ENCODE data around the gene GFOD1. TPM values are rescaled to one million over a fixed set of nuclear protein-coding genes. Genes with fewer than 3 reads are reported as not detected.
"Not testable (repeated sequence)": the region's sequence is repeated elsewhere in the genome, so short reads cannot be mapped to it uniquely, and the experiment has no call there.

GFOD1 gene
- total RNA-seq, 1 donor from 2014 or later: 9.6 TPM

- ATAC-seq: peak; percentile 7
- peak; percentile 43 for DNase-seq (ENCODE audit: low spot score)
These were observed 39.3 kb downstream of the GFOD1 start for GRCh38 chr6:13447949-13448724.

- ATAC-seq: no peak
- DNase-seq (ENCODE audit: low spot score): peak; percentile 35
These were observed 41.0 kb downstream of the GFOD1 start for GRCh38 chr6:13446381-13446780.

DNA sequence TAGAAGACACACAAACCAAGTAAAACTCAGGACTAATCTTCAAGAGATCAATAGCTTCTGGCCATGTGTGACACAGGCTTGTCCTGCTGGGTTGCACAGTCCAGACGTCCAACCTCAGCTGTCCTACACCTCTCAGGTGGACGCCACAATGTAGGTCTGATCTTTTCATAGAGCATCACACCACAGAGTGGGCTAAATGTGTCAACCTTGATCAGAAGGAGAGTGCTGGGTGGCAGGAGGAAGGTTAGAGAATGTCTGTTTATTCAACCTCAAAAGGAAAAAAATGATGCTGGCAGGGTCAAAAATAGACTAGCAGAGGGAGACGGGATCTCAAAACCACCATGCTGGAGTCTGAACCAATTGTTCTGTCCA lies 41.7 kb downstream of the GFOD1 start:
- peak; percentile 29 for ATAC-seq
- peak; percentile 8 for DNase-seq (ENCODE audit: low spot score)

GRCh38 chr6:13445005-13445743 lies 42.2 kb downstream of the GFOD1 start:
- ATAC-seq: peak; percentile 74
- peak; percentile 72 for DNase-seq (ENCODE audit: low spot score)

DNA sequence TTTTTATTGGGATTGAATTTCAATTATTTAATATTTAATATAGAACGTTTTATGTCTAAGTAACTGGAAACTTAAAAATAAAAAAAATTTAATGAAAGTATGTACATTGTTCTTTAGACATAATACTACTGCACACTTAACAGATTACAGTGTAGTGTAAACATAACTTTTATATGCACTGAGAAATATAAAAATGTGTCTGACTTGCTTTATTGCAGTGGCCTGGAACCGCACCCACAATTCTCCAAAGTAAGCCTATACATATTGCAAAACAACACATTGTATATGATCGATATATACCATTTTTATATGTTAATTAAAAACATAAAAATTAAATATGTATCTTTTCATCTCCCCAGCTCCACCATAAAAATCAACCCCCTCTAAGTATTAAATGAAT lies 42.8 kb downstream of the GFOD1 start:
- no peak for ATAC-seq
- no peak for DNase-seq (ENCODE audit: low spot score)

DNA sequence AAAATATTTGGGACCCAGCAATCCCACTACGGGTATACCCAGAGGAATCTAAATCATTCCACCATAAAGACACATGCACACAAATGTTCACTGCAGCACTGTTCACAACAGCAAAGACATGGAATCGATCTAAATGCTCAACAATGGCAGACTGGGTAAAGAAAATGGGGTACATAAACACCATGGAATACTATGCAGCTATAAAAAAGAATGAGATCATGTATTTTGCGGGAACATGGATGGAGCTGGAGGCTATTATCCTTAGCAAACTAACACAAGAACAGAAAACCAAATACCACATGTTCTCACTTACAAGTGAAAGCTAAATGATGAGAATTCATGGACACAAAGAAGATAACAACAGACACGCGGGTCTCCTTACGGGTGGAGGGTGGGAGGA lies 43.4 kb downstream of the GFOD1 start:
- DNase-seq (ENCODE audit: low spot score); ATAC-seq: not testable (repeated sequence)

DNA sequence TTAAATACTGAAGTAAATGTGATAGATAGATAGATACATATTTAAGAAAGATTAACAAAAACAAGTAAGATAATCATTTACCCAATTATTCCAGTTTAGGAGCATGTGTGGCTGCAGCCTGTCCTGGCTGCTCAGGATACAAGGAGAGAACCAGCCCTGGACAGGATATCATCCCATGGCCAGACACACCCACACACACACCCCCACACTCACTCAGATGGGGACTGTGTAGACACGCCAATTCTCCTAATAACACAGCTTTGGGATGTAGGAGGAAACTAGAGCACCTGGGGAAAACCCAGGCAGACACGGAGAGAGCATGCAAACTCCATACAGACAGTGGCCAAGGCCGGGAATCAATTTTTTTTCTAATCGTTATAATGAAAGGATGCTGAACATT lies 45.6 kb downstream of the GFOD1 start:
- ATAC-seq (no peak), DNase-seq (ENCODE audit: low spot score) (no peak)

DNA sequence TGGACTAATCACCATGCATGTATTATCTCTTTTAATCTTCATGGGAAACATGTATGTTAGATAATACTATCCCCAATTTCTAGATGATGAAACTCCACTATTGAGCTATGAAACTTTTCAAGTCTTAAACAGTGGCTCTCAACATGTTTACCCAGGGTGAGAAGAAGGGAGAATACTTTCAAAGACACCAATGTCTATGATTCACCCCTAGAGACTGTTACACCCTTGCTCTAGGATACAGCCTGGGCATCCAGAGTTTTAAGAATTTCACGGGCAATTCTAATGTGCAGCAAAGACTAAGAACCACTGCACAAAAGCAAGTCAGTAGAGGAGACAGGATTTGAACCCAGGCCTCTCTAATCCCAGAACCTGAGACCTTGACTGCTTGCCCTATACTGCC lies 47.8 kb downstream of the GFOD1 start:
- no peak for DNase-seq (ENCODE audit: low spot score)
- no peak for ATAC-seq

GRCh38 chr6:13438126-13438525 lies 49.3 kb downstream of the GFOD1 start:
- DNase-seq (ENCODE audit: low spot score) (no peak), ATAC-seq (no peak)

- ATAC-seq (peak; percentile 33), DNase-seq (ENCODE audit: low spot score) (no peak)
These were observed 50.0 kb downstream of the GFOD1 start for GRCh38 chr6:13437218-13437996.

DNA sequence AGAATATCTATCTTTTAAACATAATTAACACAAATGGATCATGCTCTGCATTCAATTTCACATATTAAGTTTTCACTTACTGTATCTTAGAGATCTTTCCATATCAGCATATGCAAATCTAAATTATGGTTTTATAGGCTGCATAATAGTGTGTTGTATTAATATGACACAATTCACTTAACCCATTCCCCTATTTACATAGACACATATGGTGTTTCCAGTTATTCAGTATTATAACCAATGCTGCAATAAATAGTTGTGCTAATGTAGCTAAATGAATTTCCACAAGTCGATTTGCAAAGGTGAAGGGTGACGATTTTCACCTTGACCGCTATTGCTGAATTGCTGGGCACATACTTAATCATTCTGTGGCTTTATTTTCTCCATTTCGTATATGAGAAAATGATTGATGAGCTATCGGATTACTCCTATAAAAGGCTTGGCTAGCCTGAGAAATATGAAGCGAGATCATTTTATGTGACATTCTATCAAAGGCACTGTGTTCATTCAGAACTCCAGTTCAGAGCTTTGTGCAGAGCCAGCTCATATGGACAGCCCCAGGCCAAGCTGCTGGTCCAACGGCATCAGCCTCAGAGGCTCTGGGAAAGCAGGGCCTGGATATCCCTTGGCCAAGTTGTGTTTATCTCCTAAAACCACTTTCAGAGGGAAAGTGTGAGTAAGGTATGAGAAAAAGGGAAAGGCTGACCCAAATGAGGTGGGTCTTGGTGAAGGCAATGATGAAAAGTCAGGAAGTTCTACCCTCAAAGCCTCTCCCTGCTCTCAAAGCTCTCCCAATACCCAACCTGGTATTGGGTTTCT lies 50.8 kb downstream of the GFOD1 start:
- ATAC-seq: no peak
- no peak for DNase-seq (ENCODE audit: low spot score)

DNA sequence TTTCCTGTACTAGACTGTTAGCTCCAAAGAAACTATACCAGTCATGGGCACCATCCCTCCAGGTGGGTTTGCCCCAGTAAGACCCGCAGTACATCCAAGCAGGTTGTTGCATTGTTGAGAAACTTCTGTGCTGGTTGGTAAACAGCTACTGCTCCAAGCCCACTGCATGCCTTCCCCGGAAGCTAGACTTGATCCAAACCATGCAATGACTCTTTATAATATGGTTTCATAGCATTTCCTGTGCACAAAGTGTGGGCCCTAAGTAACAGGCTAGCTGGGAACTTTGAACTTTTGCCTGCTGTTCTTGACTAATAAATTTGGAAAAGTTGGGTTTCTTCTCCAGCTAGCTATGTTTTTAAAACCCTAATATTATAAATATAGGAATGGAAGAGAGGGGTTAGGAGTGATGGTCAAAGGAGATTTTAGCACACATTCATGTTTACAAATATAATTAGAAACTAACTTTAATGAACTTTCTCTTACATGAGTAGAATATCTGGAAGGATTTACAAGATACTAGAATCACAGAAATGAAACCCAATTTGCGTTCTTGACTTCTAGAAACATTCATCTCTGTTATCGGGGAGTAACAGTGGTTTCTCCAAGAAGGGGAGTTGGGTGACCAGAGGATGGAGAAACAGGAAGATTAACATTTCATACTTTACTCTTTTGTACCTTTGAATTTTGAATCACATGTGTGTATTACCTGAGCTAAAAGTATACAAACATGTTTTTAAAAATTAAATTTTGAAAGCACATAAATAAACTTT lies 51.7 kb downstream of the GFOD1 start:
- ATAC-seq (no peak), DNase-seq (ENCODE audit: low spot score) (no peak)

DNA sequence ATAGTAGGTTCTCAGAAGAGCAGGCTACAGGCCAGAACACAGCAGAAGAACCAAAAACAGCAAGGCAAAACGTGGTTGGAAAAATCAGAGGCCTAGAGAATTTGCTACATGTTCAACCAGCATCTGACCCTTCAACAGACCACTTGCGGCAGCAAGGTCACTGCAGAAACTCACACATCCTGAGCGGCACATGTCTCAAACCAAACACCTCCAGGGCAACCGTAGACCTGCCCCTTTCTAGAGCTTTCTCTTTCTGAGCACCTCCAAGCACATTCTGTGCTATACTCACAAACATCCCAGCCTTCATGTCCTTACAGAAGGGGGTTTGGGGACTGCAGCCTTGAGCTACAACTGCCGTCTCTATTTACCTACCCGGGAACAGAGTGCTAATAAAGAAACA lies 52.6 kb downstream of the GFOD1 start:
- DNase-seq (ENCODE audit: low spot score): no peak
- no peak for ATAC-seq

- not testable (repeated sequence) for ATAC-seq; DNase-seq (ENCODE audit: low spot score)
These were observed 53.1 kb downstream of the GFOD1 start for GRCh38 chr6:13434135-13434775.

DNA sequence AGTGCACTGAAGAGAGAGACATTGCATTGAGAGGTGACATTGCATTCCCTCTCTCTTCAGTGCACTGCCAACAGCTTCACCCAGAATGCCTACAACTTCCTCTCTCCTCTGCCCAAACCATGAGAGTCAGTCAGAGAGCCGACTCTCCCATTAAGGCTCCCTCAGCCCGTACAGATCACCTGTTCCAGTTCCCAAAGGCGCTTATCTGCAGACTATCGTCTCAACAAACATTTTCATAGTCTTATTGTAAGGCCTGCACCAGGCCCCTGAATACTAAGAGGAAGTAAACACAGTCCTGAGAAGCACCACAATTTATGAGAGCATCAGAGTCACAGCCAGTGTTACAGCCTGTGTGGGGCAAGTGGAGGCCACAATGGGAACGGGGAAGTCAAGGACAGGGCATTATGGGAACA lies 53.7 kb downstream of the GFOD1 start:
- peak; percentile 15 for ATAC-seq

GRCh38 chr6:13432526-13433184 lies 54.7 kb downstream of the GFOD1 start:
- DNase-seq (ENCODE audit: low spot score) (no peak), ATAC-seq (no peak)

More for the DNA sequence above, 53.7 kb downstream of the GFOD1 start:
- no peak for DNase-seq (ENCODE audit: low spot score)

- no peak for ATAC-seq
- DNase-seq (ENCODE audit: low spot score): no peak
These were observed 55.4 kb downstream of the GFOD1 start for GRCh38 chr6:13431861-13432465.

- ATAC-seq (no peak), DNase-seq (ENCODE audit: low spot score) (no peak)
These were observed 56.2 kb downstream of the GFOD1 start for GRCh38 chr6:13431059-13431656.

Data from left lobe of liver (tissue), 2 donors.